H9 (cell line): Measurements from ENCODE around the gene IGFBP4. TPM values are rescaled to one million over a fixed set of nuclear protein-coding genes. Genes with fewer than 3 reads are reported as not detected.

Source experiments
- DNase-seq: peaks from one replicate; pipeline ENCODE4 v3.0.0-alpha.2; 2017
- H2AFZ ChIP-seq: one replicate; pipeline ENCODE4 v1.6.1; 2013; ENCODE audit warnings: mild to moderate bottlenecking, low read length, control low read depth, moderate library complexity
- H2AK5ac ChIP-seq: 2 replicates; pipeline ENCODE4 v1.6.1; 2013; ENCODE audit warnings: low read length, control low read depth, mixed read lengths; ENCODE audit not compliant: insufficient read length
- H2BK120ac ChIP-seq: one replicate; pipeline ENCODE4 v1.6.1; 2013; ENCODE audit warnings: low read depth, mild to moderate bottlenecking, low read length, control low read depth, inconsistent platforms; ENCODE audit not compliant: poor library complexity, severe bottlenecking
- H2BK12ac ChIP-seq: 2 replicates; pipeline ENCODE4 v1.6.1; 2013; ENCODE audit warnings: low read length, control low read depth, mixed read lengths, low read depth; ENCODE audit not compliant: insufficient read length
- H2BK15ac ChIP-seq: 2 replicates; pipeline ENCODE4 v1.6.1; 2013; ENCODE audit warnings: low read depth, low read length, control low read depth
- H2BK20ac ChIP-seq: one replicate; pipeline ENCODE4 v1.6.1; 2013; ENCODE audit warnings: low read depth, mild to moderate bottlenecking, low read length, control low read depth, inconsistent platforms; ENCODE audit not compliant: poor library complexity, severe bottlenecking
- H2BK5ac ChIP-seq: 2 replicates; pipeline ENCODE4 v1.6.1; 2013; ENCODE audit warnings: low read length, control low read depth, mixed read lengths; ENCODE audit not compliant: insufficient read length
- H3K14ac ChIP-seq: 2 replicates; pipeline ENCODE4 v1.6.1; 2013; ENCODE audit warnings: low read length, control low read depth; ENCODE audit not compliant: insufficient read depth
- H3K18ac ChIP-seq: 2 replicates; pipeline ENCODE4 v1.6.1; 2013; ENCODE audit warnings: low read depth, mild to moderate bottlenecking, mixed read lengths, low read length, control low read depth; ENCODE audit not compliant: insufficient read length
- H3K23ac ChIP-seq: 2 replicates; pipeline ENCODE4 v1.6.1; 2013; ENCODE audit warnings: low read length, control low read depth, mixed read lengths, low read depth; ENCODE audit not compliant: insufficient read length
- H3K23me2 ChIP-seq: 2 replicates; pipeline ENCODE4 v1.6.1; 2013; ENCODE audit warnings: low read depth, mild to moderate bottlenecking, mixed read lengths, low read length, control low read depth; ENCODE audit not compliant: insufficient read length, poor library complexity, severe bottlenecking
- H3K27ac ChIP-seq: 2 replicates; pipeline ENCODE4 v1.5.1; 2013; ENCODE audit warnings: low read length, control low read depth, mixed read lengths, low read depth; ENCODE audit not compliant: insufficient read length
- H3K27me3 ChIP-seq: 2 replicates; pipeline ENCODE4 v1.6.1; 2013; ENCODE audit warnings: low read length, control low read depth, inconsistent platforms; ENCODE audit not compliant: insufficient read depth
- H3K4ac ChIP-seq: 2 replicates; pipeline ENCODE4 v1.6.1; 2013; ENCODE audit warnings: low read depth, mild to moderate bottlenecking, control low read depth, inconsistent platforms, low read length, moderate library complexity
- H3K4me1 ChIP-seq: 2 replicates; pipeline ENCODE4 v1.6.1; 2013; ENCODE audit warnings: low read length, control low read depth, inconsistent platforms; ENCODE audit not compliant: insufficient read depth
- H3K4me2 ChIP-seq: 2 replicates; pipeline ENCODE4 v1.6.1; 2013; ENCODE audit warnings: low read length, control low read depth, mixed read lengths; ENCODE audit not compliant: insufficient read length, insufficient read depth
- H3K56ac ChIP-seq: 2 replicates; pipeline ENCODE4 v1.6.1; 2013; ENCODE audit warnings: low read depth, mild to moderate bottlenecking, mixed read lengths, low read length, control low read depth; ENCODE audit not compliant: insufficient read length
- H3K79me1 ChIP-seq: 2 replicates; pipeline ENCODE4 v1.6.1; 2013; ENCODE audit warnings: low read depth, mild to moderate bottlenecking, moderate library complexity, low read length, control low read depth, inconsistent platforms; ENCODE audit not compliant: insufficient read depth, poor library complexity, severe bottlenecking
- H3K79me2 ChIP-seq: 2 replicates; pipeline ENCODE4 v1.6.1; 2013; ENCODE audit warnings: low read length, control low read depth, inconsistent platforms; ENCODE audit not compliant: insufficient read depth
- H3K9ac ChIP-seq: 2 replicates; pipeline ENCODE4 v1.6.1; 2013; ENCODE audit warnings: low read length, control low read depth, mixed read lengths; ENCODE audit not compliant: insufficient read length; ENCODE audit errors: extremely low read depth
- H3K9me3 ChIP-seq: one replicate; pipeline ENCODE4 v1.6.1; 2013; ENCODE audit warnings: low read depth, low read length, inconsistent platforms; ENCODE audit not compliant: control insufficient read depth
- H3T11ph ChIP-seq: one replicate; pipeline ENCODE4 v1.6.1; 2013; ENCODE audit warnings: mild to moderate bottlenecking, low read length, control low read depth, inconsistent platforms
- H4K20me1 ChIP-seq: one replicate; pipeline ENCODE4 v1.6.1; 2013; ENCODE audit not compliant: control insufficient read depth, insufficient read length, insufficient read depth
- H4K5ac ChIP-seq: 2 replicates; pipeline ENCODE4 v1.6.1; 2013; ENCODE audit warnings: low read depth, mild to moderate bottlenecking, mixed read lengths, low read length, control low read depth; ENCODE audit not compliant: insufficient read length
- H4K8ac ChIP-seq: replicated peaks from 2 replicates; pipeline ENCODE4 v1.6.1; 2013; ENCODE audit warnings: low read length, control low read depth, mixed read lengths, low read depth; ENCODE audit not compliant: insufficient read length
- H4K91ac ChIP-seq: 2 replicates; pipeline ENCODE4 v1.6.1; 2013; ENCODE audit warnings: low read depth, mild to moderate bottlenecking, moderate library complexity, mixed read lengths, low read length, control low read depth; ENCODE audit not compliant: insufficient read length
- H3K27ac Mint-ChIP-seq, 3 experiments: 2 replicates in 2 of 3; 3 replicates in 1 of 3; pipeline ENCODE4 v1.8.0; 2020 to 2021; ENCODE audit warnings: mixed read lengths in 3 of 3, mild to moderate bottlenecking in 1 of 3, moderate library complexity in 1 of 3
- H3K27me3 Mint-ChIP-seq: 2 replicates; pipeline ENCODE4 v1.8.0; 2021; ENCODE audit warnings: low read depth, mild to moderate bottlenecking, moderate library complexity, mixed read lengths
- H3K36me3 Mint-ChIP-seq, 3 experiments: 2 replicates in 2 of 3; 3 replicates in 1 of 3; pipeline ENCODE4 v1.8.0; 2020 to 2021; ENCODE audit warnings: low read depth in 3 of 3, mixed read lengths in 3 of 3; ENCODE audit not compliant: insufficient read depth in 1 of 3
- H3K4me1 Mint-ChIP-seq, 2 experiments: 2 replicates each; pipeline ENCODE4 v1.8.0; 2020; ENCODE audit warnings: mixed read lengths in 2 of 2
- H3K4me3 Mint-ChIP-seq, 2 experiments: 2 replicates in 1 of 2; 3 replicates in 1 of 2; pipeline ENCODE4 v1.8.0; 2020 to 2021; ENCODE audit warnings: mild to moderate bottlenecking in 2 of 2, mixed read lengths in 2 of 2, moderate library complexity in 1 of 2
- H3K9me3 Mint-ChIP-seq, 2 experiments: 2 replicates in 1 of 2; 3 replicates in 1 of 2; pipeline ENCODE4 v1.8.0; 2020; ENCODE audit warnings: mild to moderate bottlenecking in 2 of 2, mixed read lengths in 2 of 2, moderate library complexity in 1 of 2
- CTCF ChIP-seq: fragments of 200-600 bp; sonication (generic); conservative IDR thresholded peaks from 3 replicates; pipeline ENCODE4 v1.8.0; 2021; ENCODE audit warnings: antibody characterized with exemption, mild to moderate bottlenecking
- WGBS: extraction: QIAGEN DNeasy Blood & Tissue Kit; methylation state at CpG from one replicate; pipeline ENCODE4 v1.1.7; 2013; ENCODE audit warnings: missing lambda C conversion rate, low lambda C conversion rate, mixed read lengths; ENCODE audit not compliant: insufficient read length; ENCODE audit errors: extremely low coverage; 5-methylcytosine and 5-hydroxymethylcytosine counted together
- total RNA-seq: library from RNA; stranded (reverse); gene quantifications from 2 replicates; pipeline ENCODE4 v1.2.1, GENCODE V29; 2021

The IGFBP4 gene
- total RNA-seq, 1 experiment from 2014 or later: 49.9 TPM

GRCh38 chr17:40432864-40433528 lies 10.3 kb upstream of the IGFBP4 start:
- no peak overlapping the region for H3K18ac ChIP-seq
- no peaks in the 10 kb centered on the region for H3K27me3 ChIP-seq
- no peak overlapping the region for H3K4ac ChIP-seq
- H3K79me2 ChIP-seq: no peaks in the 10 kb centered on the region
- Mint-ChIP-seq H3K9me3 (peaks cover 0 to 6% of the 10 kb centered on the region in 2 experiments; a peak in 4 of 5 replicates), H3K27me3 (peaks cover 5% of the 10 kb centered on the region), H3K4me3 (no peak overlapping the region), H3K27ac (peak overlapping the region in 1 of 3 experiments; percentile 73; a peak in 1 of 7 replicates), H3K36me3 (peaks cover 0 to 1% (median 0%) of the 10 kb centered on the region in 3 experiments; a peak in 1 of 7 replicates), H3K4me1 (peaks cover 7 to 8% of the 10 kb centered on the region in 2 experiments)
- no peak overlapping the region for H4K5ac ChIP-seq
- no peak overlapping the region for H2BK20ac ChIP-seq
- no peak overlapping the region for H2BK5ac ChIP-seq
- no peak overlapping the region for H4K8ac ChIP-seq
- no peak overlapping the region for H3K27ac ChIP-seq
- H3K79me1 ChIP-seq: no peaks in the 10 kb centered on the region
- H2AK5ac ChIP-seq: no peak overlapping the region
- no peak overlapping the region for H3K56ac ChIP-seq
- H3K9ac ChIP-seq: no peak overlapping the region
- H3K9me3 ChIP-seq: no peaks in the 10 kb centered on the region
- H3T11ph ChIP-seq: no peak overlapping the region
- no peak for TF ChIP-seq CTCF
- H2AFZ ChIP-seq: no peak overlapping the region
- DNase-seq: peak; percentile 30
- H4K91ac ChIP-seq: no peak overlapping the region
- no peak overlapping the region for H3K23ac ChIP-seq
- H3K23me2 ChIP-seq: no peaks in the 10 kb centered on the region
- H3K14ac ChIP-seq: no peak overlapping the region
- no peak overlapping the region for H2BK120ac ChIP-seq
- H2BK12ac ChIP-seq: no peak overlapping the region
- no peak overlapping the region for H3K4me2 ChIP-seq
- no peak overlapping the region for H2BK15ac ChIP-seq
- H4K20me1 ChIP-seq: no peaks in the 10 kb centered on the region
- WGBS: no CpG with 5 or more reads among the region's 2 CpGs
- H3K4me1 ChIP-seq: no peaks in the 10 kb centered on the region
